Jurkat, Clone E6-1 (cell line): Measurements from ENCODE around the gene RAB39B. TPM values are rescaled to one million over a fixed set of nuclear protein-coding genes. Genes with fewer than 3 reads are reported as not detected.
"Not testable (repeated sequence)": the region's sequence is repeated elsewhere in the genome, so short reads cannot be mapped to it uniquely, and the experiment has no call there.

Experiments used
- DNase-seq: peaks from one replicate; pipeline ENCODE4 v3.0.0-alpha.2; 2011; ENCODE audit warnings: low read depth, low spot score
- H3K4me3 ChIP-seq: 2 replicates; pipeline ENCODE4 v1.5.1; 2011; ENCODE audit warnings: mild to moderate bottlenecking, low read length, control low read depth, moderate library complexity
- polyA plus RNA-seq: library from polyadenylated mRNA; unstranded; fragments of >200 nt; gene quantifications from one replicate; pipeline ENCODE4 v1.2.1, GENCODE V29; 2012; ENCODE audit warnings: missing spikeins; ENCODE audit not compliant: insufficient read length, insufficient read depth

RAB39B gene
- 3.7 TPM for polyA plus RNA-seq

- peak within 1 kb of the TSS; percentile 73 for H3K4me3 ChIP-seq
Observed at GRCh38 chrX:155263854-155264628, at the start of gene RAB39B. RAB39B (minus strand) TSS chrX:155264491; CDS start chrX:155264288, 203 bp downstream.

GRCh38 chrX:155313766-155314165, 49.5 kb upstream of the RAB39B start:
- no peak overlapping the region for H3K4me3 ChIP-seq
- no peak for DNase-seq

More at GRCh38 chrX:155263854-155264628, at the start of gene RAB39B:
- peak; percentile 72 for DNase-seq

GRCh38 chrX:155293771-155294170, 29.5 kb upstream of the RAB39B start:
- no peak overlapping the region for H3K4me3 ChIP-seq
- no peak for DNase-seq

GRCh38 chrX:155279873-155280272, 15.6 kb upstream of the RAB39B start:
- no peak overlapping the region for H3K4me3 ChIP-seq
- no peak for DNase-seq

GRCh38 chrX:155270969-155271368, 6.7 kb upstream of the RAB39B start:
- DNase-seq, result no peak
- H3K4me3 ChIP-seq, result no peak overlapping the region

GRCh38 chrX:155267995-155268394, 3.7 kb upstream of the RAB39B start:
- not testable (repeated sequence) for DNase-seq, H3K4me3 ChIP-seq

- no peak for DNase-seq
- no peak overlapping the region for H3K4me3 ChIP-seq
Observed at GRCh38 chrX:155266439-155266838, 2.1 kb upstream of the RAB39B start.

GRCh38 chrX:155262970-155263754, 1.1 kb downstream of the RAB39B start:
- peak overlapping the region; percentile 73 for H3K4me3 ChIP-seq
- peak; percentile 22 for DNase-seq

GRCh38 chrX:155259752-155260151, 4.5 kb downstream of the RAB39B start:
- H3K4me3 ChIP-seq, result no peak overlapping the region

GRCh38 chrX:155251391-155251790, 12.9 kb downstream of the RAB39B start:
- H3K4me3 ChIP-seq, result no peak overlapping the region

More at GRCh38 chrX:155259752-155260151, 4.5 kb downstream of the RAB39B start:
- DNase-seq, result no peak

GRCh38 chrX:155247497-155247896, 16.8 kb downstream of the RAB39B start:
- DNase-seq, result no peak
- no peak overlapping the region for H3K4me3 ChIP-seq

More at GRCh38 chrX:155251391-155251790, 12.9 kb downstream of the RAB39B start:
- DNase-seq, result no peak

- DNase-seq, result no peak
Observed at GRCh38 chrX:155246748-155247147, 17.5 kb downstream of the RAB39B start.

GRCh38 chrX:155242300-155242699, 22.0 kb downstream of the RAB39B start:
- no peak for DNase-seq
- H3K4me3 ChIP-seq, result no peak overlapping the region

More at GRCh38 chrX:155246748-155247147, 17.5 kb downstream of the RAB39B start:
- no peak overlapping the region for H3K4me3 ChIP-seq

GRCh38 chrX:155237719-155238118, 26.6 kb downstream of the RAB39B start:
- no peak overlapping the region for H3K4me3 ChIP-seq

GRCh38 chrX:155235891-155236290, 28.4 kb downstream of the RAB39B start:
- no peak for DNase-seq
- no peak overlapping the region for H3K4me3 ChIP-seq

More at GRCh38 chrX:155237719-155238118, 26.6 kb downstream of the RAB39B start:
- no peak for DNase-seq

- no peak overlapping the region for H3K4me3 ChIP-seq
- DNase-seq, result no peak
Observed at GRCh38 chrX:155231163-155231562, 33.1 kb downstream of the RAB39B start.

GRCh38 chrX:155225774-155226173, 38.5 kb downstream of the RAB39B start:
- no peak for DNase-seq
- no peak overlapping the region for H3K4me3 ChIP-seq

- DNase-seq, H3K4me3 ChIP-seq: not testable (repeated sequence)
Observed at GRCh38 chrX:155223746-155224145, 40.5 kb downstream of the RAB39B start.

GRCh38 chrX:155221351-155221750, 42.9 kb downstream of the RAB39B start:
- DNase-seq, result no peak
- no peak overlapping the region for H3K4me3 ChIP-seq

- DNase-seq, result no peak
- no peak overlapping the region for H3K4me3 ChIP-seq
Observed at GRCh38 chrX:155218777-155219176, 45.5 kb downstream of the RAB39B start.
